Measurements from ENCODE around the gene SPG7.

The SPG7 gene

DNA sequence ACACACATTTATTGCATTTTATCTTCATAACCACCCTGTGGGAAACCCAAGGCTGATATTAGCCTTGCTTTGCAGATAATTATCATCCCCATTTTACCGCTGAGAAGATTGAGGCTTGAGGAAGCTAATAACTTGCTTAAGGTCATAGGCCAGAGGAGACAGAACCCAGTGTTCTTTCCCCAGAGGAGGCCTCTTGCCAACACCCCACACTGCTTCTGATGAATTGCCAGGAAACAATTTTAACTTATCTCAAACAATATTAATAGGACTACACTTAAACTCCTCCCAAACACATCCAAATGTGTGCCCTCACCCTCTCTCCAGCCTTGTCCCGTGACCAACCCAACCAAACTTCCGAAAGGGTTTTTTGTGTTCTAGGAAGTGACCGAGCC is 2.1 kb upstream of the SPG7 start:
- H2BK15ac ChIP-seq (ENCODE audit: low read length): no peak overlapping the region
- H3K27me3 ChIP-seq (ENCODE audit: control insufficient read depth in 3 of 3, insufficient read depth in 3 of 3, low read depth in 1 of 3, low read length in 3 of 3): no peaks in the 10 kb centered on the region
- H3K4me1 ChIP-seq (ENCODE audit: control insufficient read depth in 2 of 2, insufficient read depth in 1 of 2, low read depth in 1 of 2, low read length in 2 of 2): peaks cover 3 to 4% of the 10 kb centered on the region in 2 donors
- no peak overlapping the region for H3K18ac ChIP-seq (ENCODE audit: low read length)
- no peak overlapping the region for H4K8ac ChIP-seq (ENCODE audit: low read depth, low read length)
- no peak overlapping the region for H2BK120ac ChIP-seq (ENCODE audit: low read depth, low read length)
- no peak overlapping the region for H3K14ac ChIP-seq (ENCODE audit: low read length)
- no peak overlapping the region for H4K91ac ChIP-seq (ENCODE audit: low read depth, low read length, poor library complexity)
- no peak overlapping the region for H2AFZ ChIP-seq (ENCODE audit: low read length)
- H3K36me3 ChIP-seq (replicated peaks in 1 of 2; ENCODE audit: control insufficient read depth in 2 of 2, insufficient read depth in 2 of 2, low read length in 2 of 2): peaks cover 6 to 11% of the 10 kb centered on the region in 2 donors
- no peak overlapping the region for H3K27ac ChIP-seq (replicated peaks; ENCODE audit: low read length)
- H2BK12ac ChIP-seq (ENCODE audit: low read length): no peak overlapping the region
- no peak overlapping the region for H3K4ac ChIP-seq (ENCODE audit: low read length)
- H2BK5ac ChIP-seq (ENCODE audit: low read length): no peak overlapping the region
- no peaks in the 10 kb centered on the region for H3K9me3 ChIP-seq (replicated peaks in 1 of 2; ENCODE audit: control insufficient read depth in 2 of 2, insufficient read depth in 1 of 2, low read depth in 1 of 2, low read length in 2 of 2)
- H3K9ac ChIP-seq (ENCODE audit: low read depth, low read length, poor library complexity): no peak overlapping the region
- no peak for DNase-seq (ENCODE audit: low spot score)
- H3K4me3 ChIP-seq (ENCODE audit: low read length in 2 of 2): no peak overlapping the region
- peaks cover 9% of the 10 kb centered on the region for H3K79me1 ChIP-seq (ENCODE audit: low read depth, low read length)
- WGBS, 2 donors (ENCODE audit: extremely low coverage in 2 of 2, insufficient read length in 2 of 2, insufficient replicate concordance in 1 of 2): no CpG with 5 or more reads among the region's 4 CpGs
- no peak overlapping the region for H3K23ac ChIP-seq (ENCODE audit: low read depth, low read length, poor library complexity)
- H3K4me2 ChIP-seq (ENCODE audit: insufficient read depth, low read length, poor library complexity, severe bottlenecking): no peak overlapping the region
- no peak overlapping the region for H2AK5ac ChIP-seq (ENCODE audit: low read depth, low read length)

DNA sequence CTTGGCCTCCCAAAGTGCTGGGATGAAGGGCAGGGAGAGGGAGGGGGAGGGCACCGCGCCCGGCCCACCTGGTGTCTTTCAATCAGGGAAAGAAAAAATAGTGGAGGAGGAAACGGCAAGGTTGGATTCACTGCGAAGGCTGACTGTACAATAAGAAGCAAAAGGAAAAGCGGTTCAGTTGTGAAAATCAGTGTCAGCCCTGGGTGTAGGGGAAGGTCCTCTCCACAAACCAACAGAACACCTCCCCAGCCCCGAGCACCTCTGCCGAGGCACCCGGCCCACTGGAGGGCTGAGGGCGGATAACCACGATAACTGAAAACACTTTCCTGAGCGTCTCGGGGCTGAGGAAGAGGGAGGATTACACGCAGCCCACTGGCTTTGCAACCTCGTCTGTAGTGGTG is 1.4 kb upstream of the SPG7 start:
- no peaks in the 10 kb centered on the region for H3K9me3 ChIP-seq (replicated peaks in 1 of 2; ENCODE audit: control insufficient read depth in 2 of 2, insufficient read depth in 1 of 2, low read depth in 1 of 2, low read length in 2 of 2)
- peaks cover 8% of the 10 kb centered on the region for H3K79me1 ChIP-seq (ENCODE audit: low read depth, low read length)
- H4K8ac ChIP-seq (ENCODE audit: low read depth, low read length): no peak overlapping the region
- no peak overlapping the region for H2BK15ac ChIP-seq (ENCODE audit: low read length)
- peaks cover 3 to 4% of the 10 kb centered on the region in 2 donors for H3K4me1 ChIP-seq (ENCODE audit: control insufficient read depth in 2 of 2, insufficient read depth in 1 of 2, low read depth in 1 of 2, low read length in 2 of 2)
- H2BK12ac ChIP-seq (ENCODE audit: low read length): no peak overlapping the region
- no peaks in the 10 kb centered on the region for H3K27me3 ChIP-seq (ENCODE audit: control insufficient read depth in 3 of 3, insufficient read depth in 3 of 3, low read depth in 1 of 3, low read length in 3 of 3)
- no peak overlapping the region for H4K91ac ChIP-seq (ENCODE audit: low read depth, low read length, poor library complexity)
- no peak overlapping the region for H2BK120ac ChIP-seq (ENCODE audit: low read depth, low read length)
- peak overlapping the region; percentile 91 for H3K4me2 ChIP-seq (ENCODE audit: insufficient read depth, low read length, poor library complexity, severe bottlenecking)
- H3K9ac ChIP-seq (ENCODE audit: low read depth, low read length, poor library complexity): no peak overlapping the region
- no peak for DNase-seq (ENCODE audit: low spot score)
- H3K18ac ChIP-seq (ENCODE audit: low read length): no peak overlapping the region
- no peak overlapping the region for H3K23ac ChIP-seq (ENCODE audit: low read depth, low read length, poor library complexity)
- no peak overlapping the region for H2AFZ ChIP-seq (ENCODE audit: low read length)
- no peak overlapping the region for H2AK5ac ChIP-seq (ENCODE audit: low read depth, low read length)
- H3K4ac ChIP-seq (ENCODE audit: low read length): no peak overlapping the region
- H3K36me3 ChIP-seq (replicated peaks in 1 of 2; ENCODE audit: control insufficient read depth in 2 of 2, insufficient read depth in 2 of 2, low read length in 2 of 2): peaks cover 10 to 18% of the 10 kb centered on the region in 2 donors
- peak overlapping the region in 1 of 2 donors; percentile 68 for H3K4me3 ChIP-seq (ENCODE audit: low read length in 2 of 2)
- no CpG with 5 or more reads among the region's 15 CpGs for WGBS, 2 donors (ENCODE audit: extremely low coverage in 2 of 2, insufficient read length in 2 of 2, insufficient replicate concordance in 1 of 2)
- no peak overlapping the region for H2BK5ac ChIP-seq (ENCODE audit: low read length)
- H3K14ac ChIP-seq (ENCODE audit: low read length): no peak overlapping the region
- no peak overlapping the region for H3K27ac ChIP-seq (replicated peaks; ENCODE audit: low read length)

DNA sequence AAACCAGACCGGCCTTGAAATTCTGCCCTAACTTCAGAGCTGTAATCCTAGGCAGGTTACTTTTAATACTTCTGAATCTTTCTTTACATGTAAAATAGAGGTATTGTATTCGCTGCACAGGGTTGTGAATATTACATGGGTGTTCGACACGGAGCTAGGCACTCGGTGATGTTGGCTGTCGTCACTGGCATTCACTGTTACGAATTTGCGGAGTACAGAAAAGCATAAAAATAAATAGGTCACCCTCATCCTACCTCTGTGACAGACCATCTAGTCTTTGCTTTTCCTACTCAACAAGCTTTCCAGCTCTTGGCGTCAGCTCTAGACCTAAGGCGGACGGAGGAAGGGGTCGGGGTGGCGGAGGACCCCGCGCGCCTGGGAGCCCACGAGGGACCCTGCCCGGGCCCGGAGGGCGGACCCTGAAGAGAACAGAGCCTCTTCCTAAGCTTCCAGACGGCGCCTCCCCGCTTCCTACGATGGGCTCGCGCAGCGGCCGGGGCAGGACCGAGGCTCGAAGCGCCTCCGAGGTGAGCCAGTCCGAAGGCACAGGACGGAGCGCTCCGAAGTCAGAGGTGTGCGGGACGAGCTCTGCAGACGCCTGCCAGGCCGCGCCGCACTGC is 879 bp upstream of the SPG7 start:
- Histone ChIP-seq H3K79me1 (ENCODE audit: low read depth, low read length) (peaks cover 8% of the 10 kb centered on the region), H3K36me3 (replicated peaks in 1 of 2; ENCODE audit: control insufficient read depth in 2 of 2, insufficient read depth in 2 of 2, low read length in 2 of 2) (peaks cover 10 to 23% of the 10 kb centered on the region in 2 donors), H3K4me3 (ENCODE audit: low read length in 2 of 2) (peak overlapping the region; percentile 68 to 94), H4K8ac (ENCODE audit: low read depth, low read length) (no peak overlapping the region), H2AFZ (ENCODE audit: low read length) (peak overlapping the region; percentile 93), H4K91ac (ENCODE audit: low read depth, low read length, poor library complexity) (no peak overlapping the region), H2BK5ac (ENCODE audit: low read length) (peak overlapping the region; percentile 95), H2BK12ac (ENCODE audit: low read length) (no peak overlapping the region), H3K27ac (replicated peaks; ENCODE audit: low read length) (peak overlapping the region; percentile 81), H2BK15ac (ENCODE audit: low read length) (no peak overlapping the region), H3K4me2 (ENCODE audit: insufficient read depth, low read length, poor library complexity, severe bottlenecking) (peak overlapping the region; percentile 91), H3K4ac (ENCODE audit: low read length) (no peak overlapping the region), H3K18ac (ENCODE audit: low read length) (peak overlapping the region; percentile 97), H2BK120ac (ENCODE audit: low read depth, low read length) (no peak overlapping the region), H3K23ac (ENCODE audit: low read depth, low read length, poor library complexity) (peak overlapping the region; percentile 98), H2AK5ac (ENCODE audit: low read depth, low read length) (no peak overlapping the region), H3K9me3 (replicated peaks in 1 of 2; ENCODE audit: control insufficient read depth in 2 of 2, insufficient read depth in 1 of 2, low read depth in 1 of 2, low read length in 2 of 2) (no peaks in the 10 kb centered on the region), H3K14ac (ENCODE audit: low read length) (no peak overlapping the region), H3K9ac (ENCODE audit: low read depth, low read length, poor library complexity) (peak overlapping the region; percentile 87), H3K27me3 (ENCODE audit: control insufficient read depth in 3 of 3, insufficient read depth in 3 of 3, low read depth in 1 of 3, low read length in 3 of 3) (no peaks in the 10 kb centered on the region), H3K4me1 (ENCODE audit: control insufficient read depth in 2 of 2, insufficient read depth in 1 of 2, low read depth in 1 of 2, low read length in 2 of 2) (peaks cover 3 to 4% of the 10 kb centered on the region in 2 donors)
- no CpG with 5 or more reads among the region's 42 CpGs for WGBS, 2 donors (ENCODE audit: extremely low coverage in 2 of 2, insufficient read length in 2 of 2, insufficient replicate concordance in 1 of 2)
- DNase-seq (ENCODE audit: low spot score): no peak

DNA sequence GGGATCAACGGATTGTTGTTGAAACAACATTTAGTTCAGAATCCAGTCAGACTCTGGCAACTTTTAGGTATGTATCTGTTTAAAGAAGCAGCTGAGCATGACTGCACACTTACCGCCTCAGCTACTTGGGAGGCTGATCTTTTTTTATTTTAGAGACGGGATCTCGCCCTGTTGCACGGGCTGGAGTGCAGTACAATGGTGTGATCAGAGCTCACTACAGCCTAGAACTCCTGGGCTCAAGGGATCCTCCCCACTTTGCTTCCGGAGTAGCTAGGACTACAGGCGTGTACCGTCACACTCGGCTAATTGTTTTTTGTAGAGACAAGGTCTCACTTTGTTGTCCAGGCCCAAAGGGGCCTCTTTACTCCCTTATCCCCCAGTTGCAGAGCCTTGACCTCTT is 2.3 kb downstream of the SPG7 start:
- no peak overlapping the region for H3K9ac ChIP-seq (ENCODE audit: low read depth, low read length, poor library complexity)
- no CpG with 5 or more reads among the region's 9 CpGs for WGBS, 2 donors (ENCODE audit: extremely low coverage in 2 of 2, insufficient read length in 2 of 2, insufficient replicate concordance in 1 of 2)
- H4K8ac ChIP-seq (ENCODE audit: low read depth, low read length): no peak overlapping the region
- peaks cover 3 to 4% of the 10 kb centered on the region in 2 donors for H3K4me1 ChIP-seq (ENCODE audit: control insufficient read depth in 2 of 2, insufficient read depth in 1 of 2, low read depth in 1 of 2, low read length in 2 of 2)
- no peaks in the 10 kb centered on the region for H3K9me3 ChIP-seq (replicated peaks in 1 of 2; ENCODE audit: control insufficient read depth in 2 of 2, insufficient read depth in 1 of 2, low read depth in 1 of 2, low read length in 2 of 2)
- no peak overlapping the region for H3K4me3 ChIP-seq (ENCODE audit: low read length in 2 of 2)
- no peaks in the 10 kb centered on the region for H3K27me3 ChIP-seq (ENCODE audit: control insufficient read depth in 3 of 3, insufficient read depth in 3 of 3, low read depth in 1 of 3, low read length in 3 of 3)
- H2AFZ ChIP-seq (ENCODE audit: low read length): no peak overlapping the region
- no peak overlapping the region for H2BK12ac ChIP-seq (ENCODE audit: low read length)
- no peak overlapping the region for H3K4ac ChIP-seq (ENCODE audit: low read length)
- DNase-seq (ENCODE audit: low spot score): no peak
- H3K14ac ChIP-seq (ENCODE audit: low read length): no peak overlapping the region
- H4K91ac ChIP-seq (ENCODE audit: low read depth, low read length, poor library complexity): no peak overlapping the region
- H2BK120ac ChIP-seq (ENCODE audit: low read depth, low read length): no peak overlapping the region
- H3K23ac ChIP-seq (ENCODE audit: low read depth, low read length, poor library complexity): no peak overlapping the region
- H2AK5ac ChIP-seq (ENCODE audit: low read depth, low read length): no peak overlapping the region
- H3K18ac ChIP-seq (ENCODE audit: low read length): no peak overlapping the region
- no peak overlapping the region for H2BK5ac ChIP-seq (ENCODE audit: low read length)
- H3K79me1 ChIP-seq (ENCODE audit: low read depth, low read length): peaks cover 8% of the 10 kb centered on the region
- peaks cover 20 to 50% of the 10 kb centered on the region in 2 donors for H3K36me3 ChIP-seq (replicated peaks in 1 of 2; ENCODE audit: control insufficient read depth in 2 of 2, insufficient read depth in 2 of 2, low read length in 2 of 2)
- H2BK15ac ChIP-seq (ENCODE audit: low read length): no peak overlapping the region
- no peak overlapping the region for H3K4me2 ChIP-seq (ENCODE audit: insufficient read depth, low read length, poor library complexity, severe bottlenecking)
- no peak overlapping the region for H3K27ac ChIP-seq (replicated peaks; ENCODE audit: low read length)
